Left lobe of liver (tissue), 2 donors: ENCODE results near the gene FBXL2. TPM values are rescaled to one million over a fixed set of nuclear protein-coding genes. Genes with fewer than 3 reads are reported as not detected.

Source experiments
- ATAC-seq: fragments of 200-7000 bp; cut with Tn5 transposase; one replicate; pipeline ENCODE4 v1.9.1; 2020; ENCODE audit warnings: mild to moderate bottlenecking, moderate library complexity
- DNase-seq: peaks from one replicate; pipeline ENCODE4 v3.0.0-alpha.2; 2020; ENCODE audit warnings: low spot score
- total RNA-seq: library from RNA; stranded (reverse); gene quantifications from one replicate; pipeline ENCODE4 v1.2.1, GENCODE V29; 2021
- donor health status: DM: no; HTN: no; CAD: no; lungs with moderate emphysema.
- donor health status: DM: no; HTN: yes; CAD: no.

The FBXL2 gene
- total RNA-seq: 0.38 TPM

- peak; percentile 53 for ATAC-seq
Measured at GRCh38 chr3:33277193-33277882, at the start of gene FBXL2. Gene FBXL2 (plus strand): TSS chr3:33277442. CDS start chr3:33277513, 71 bp downstream.

GRCh38 chr3:33229066-33229465, 48.2 kb upstream of the FBXL2 start:
- ATAC-seq (no peak), DNase-seq (no peak)

More at GRCh38 chr3:33277193-33277882, at the start of gene FBXL2:
- DNase-seq: no peak

GRCh38 chr3:33229947-33230346, 47.3 kb upstream of the FBXL2 start:
- ATAC-seq (no peak), DNase-seq (no peak)

GRCh38 chr3:33231756-33232465, 45.3 kb upstream of the FBXL2 start:
- DNase-seq: no peak

GRCh38 chr3:33233884-33234283, 43.4 kb upstream of the FBXL2 start:
- DNase-seq (no peak), ATAC-seq (no peak)

More at GRCh38 chr3:33231756-33232465, 45.3 kb upstream of the FBXL2 start:
- ATAC-seq: no peak

GRCh38 chr3:33236005-33236404, 41.2 kb upstream of the FBXL2 start:
- no peak for DNase-seq
- ATAC-seq: no peak

GRCh38 chr3:33237439-33237838, 39.8 kb upstream of the FBXL2 start:
- DNase-seq (no peak), ATAC-seq (no peak)

- ATAC-seq (no peak), DNase-seq (no peak)
Measured at GRCh38 chr3:33238923-33239322, 38.3 kb upstream of the FBXL2 start.

GRCh38 chr3:33240261-33240660, 37.0 kb upstream of the FBXL2 start:
- ATAC-seq (no peak), DNase-seq (no peak)

GRCh38 chr3:33246786-33247185, 30.5 kb upstream of the FBXL2 start:
- ATAC-seq: no peak
- no peak for DNase-seq

- DNase-seq: no peak
- ATAC-seq: no peak
Measured at GRCh38 chr3:33250712-33251111, 26.5 kb upstream of the FBXL2 start.

GRCh38 chr3:33256249-33256648, 21.0 kb upstream of the FBXL2 start:
- DNase-seq (no peak), ATAC-seq (no peak)

- ATAC-seq: no peak
- no peak for DNase-seq
Measured at GRCh38 chr3:33260104-33260503, 17.1 kb upstream of the FBXL2 start.

- no peak for ATAC-seq
- no peak for DNase-seq
Measured at GRCh38 chr3:33269385-33269784, 7.9 kb upstream of the FBXL2 start.

GRCh38 chr3:33271324-33271723, 5.9 kb upstream of the FBXL2 start:
- no peak for ATAC-seq
- no peak for DNase-seq

GRCh38 chr3:33273628-33274027, 3.6 kb upstream of the FBXL2 start:
- DNase-seq (no peak), ATAC-seq (no peak)

GRCh38 chr3:33278163-33278562, 921 bp downstream of the FBXL2 start:
- no peak for DNase-seq
- no peak for ATAC-seq

- DNase-seq: no peak
- no peak for ATAC-seq
Measured at GRCh38 chr3:33287672-33288282, 10.5 kb downstream of the FBXL2 start.

- no peak for DNase-seq
Measured at GRCh38 chr3:33299395-33300081, 22.3 kb downstream of the FBXL2 start.

GRCh38 chr3:33312361-33312760, 35.1 kb downstream of the FBXL2 start:
- no peak for DNase-seq
- ATAC-seq: no peak

More at GRCh38 chr3:33299395-33300081, 22.3 kb downstream of the FBXL2 start:
- ATAC-seq: no peak

- no peak for DNase-seq
Measured at GRCh38 chr3:33313331-33313730, 36.1 kb downstream of the FBXL2 start.

More at GRCh38 chr3:33313331-33313730, 36.1 kb downstream of the FBXL2 start:
- no peak for ATAC-seq
